ENCODE measurements around the gene KMT2A. TPM values are rescaled to one million over a fixed set of nuclear protein-coding genes. Genes with fewer than 3 reads are reported as not detected.

The KMT2A gene
- total RNA-seq, 1 donor from 2014 or later: 63.6 TPM

DNA sequence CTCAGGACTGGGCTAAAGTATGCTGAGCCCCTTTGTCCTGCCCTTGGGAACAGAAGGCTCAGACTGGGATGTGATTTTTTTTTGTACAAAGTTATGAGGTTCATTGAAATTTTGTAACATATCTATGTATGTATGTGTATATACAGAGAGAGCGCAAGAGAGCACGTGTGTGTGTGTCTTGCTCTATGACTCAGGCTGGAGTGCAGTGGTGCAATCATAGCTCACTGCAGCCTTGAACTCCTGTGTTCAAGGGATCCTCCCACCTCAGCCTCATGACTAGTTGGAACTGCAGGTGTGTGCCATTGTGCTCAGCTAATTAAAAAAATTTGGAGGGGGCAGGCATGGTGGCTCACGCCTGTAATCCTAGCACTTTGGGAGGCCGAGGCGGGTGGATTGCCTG lies 100.4 kb downstream of the KMT2A start:
- no peaks in the 10 kb centered on the region for H3K9me3 ChIP-seq (ENCODE audit: low read depth)
- H2AFZ ChIP-seq (replicated peaks): no peak overlapping the region
- H3F3A ChIP-seq (ENCODE audit: low read depth): peaks cover 2% of the 10 kb centered on the region
- peaks cover 7% of the 10 kb centered on the region for H3K4me1 Mint-ChIP-seq
- no peaks in the 10 kb centered on the region for H3K27me3 Mint-ChIP-seq (ENCODE audit: insufficient read depth, low read depth)
- no peak overlapping the region for H3K4me3 Mint-ChIP-seq
- H3K4me3 ChIP-seq: no peak overlapping the region
- no peak overlapping the region for H3K27ac ChIP-seq
- H4K20me1 ChIP-seq (ENCODE audit: low read depth): no peaks in the 10 kb centered on the region
- H3K4me1 ChIP-seq: peaks cover 5% of the 10 kb centered on the region
- H3K4me2 ChIP-seq: no peak overlapping the region
- peaks cover 1% of the 10 kb centered on the region for H3K79me2 ChIP-seq (ENCODE audit: low read depth)
- peaks cover 18% of the 10 kb centered on the region for H3K36me3 Mint-ChIP-seq
- no peak for DNase-seq (ENCODE audit: low spot score)
- H3K9me3 Mint-ChIP-seq: no peaks in the 10 kb centered on the region
- H3K9ac ChIP-seq: no peak overlapping the region
- TF ChIP-seq, protein P1, sequence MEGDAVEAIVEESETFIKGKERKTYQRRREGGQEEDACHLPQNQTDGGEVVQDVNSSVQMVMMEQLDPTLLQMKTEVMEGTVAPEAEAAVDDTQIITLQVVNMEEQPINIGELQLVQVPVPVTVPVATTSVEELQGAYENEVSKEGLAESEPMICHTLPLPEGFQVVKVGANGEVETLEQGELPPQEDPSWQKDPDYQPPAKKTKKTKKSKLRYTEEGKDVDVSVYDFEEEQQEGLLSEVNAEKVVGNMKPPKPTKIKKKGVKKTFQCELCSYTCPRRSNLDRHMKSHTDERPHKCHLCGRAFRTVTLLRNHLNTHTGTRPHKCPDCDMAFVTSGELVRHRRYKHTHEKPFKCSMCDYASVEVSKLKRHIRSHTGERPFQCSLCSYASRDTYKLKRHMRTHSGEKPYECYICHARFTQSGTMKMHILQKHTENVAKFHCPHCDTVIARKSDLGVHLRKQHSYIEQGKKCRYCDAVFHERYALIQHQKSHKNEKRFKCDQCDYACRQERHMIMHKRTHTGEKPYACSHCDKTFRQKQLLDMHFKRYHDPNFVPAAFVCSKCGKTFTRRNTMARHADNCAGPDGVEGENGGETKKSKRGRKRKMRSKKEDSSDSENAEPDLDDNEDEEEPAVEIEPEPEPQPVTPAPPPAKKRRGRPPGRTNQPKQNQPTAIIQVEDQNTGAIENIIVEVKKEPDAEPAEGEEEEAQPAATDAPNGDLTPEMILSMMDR (IDR thresholded peaks at IDR 0.05): no peak
- TF ChIP-seq EZH2phosphoT487 (IDR thresholded peaks at IDR 0.05) (no peak), EZH2 (IDR thresholded peaks at IDR 0.05) (no peak)
- no peaks in the 10 kb centered on the region for H3K36me3 ChIP-seq
- no peaks in the 10 kb centered on the region for H3K27me3 ChIP-seq
- H3K27ac Mint-ChIP-seq: no peak overlapping the region

DNA sequence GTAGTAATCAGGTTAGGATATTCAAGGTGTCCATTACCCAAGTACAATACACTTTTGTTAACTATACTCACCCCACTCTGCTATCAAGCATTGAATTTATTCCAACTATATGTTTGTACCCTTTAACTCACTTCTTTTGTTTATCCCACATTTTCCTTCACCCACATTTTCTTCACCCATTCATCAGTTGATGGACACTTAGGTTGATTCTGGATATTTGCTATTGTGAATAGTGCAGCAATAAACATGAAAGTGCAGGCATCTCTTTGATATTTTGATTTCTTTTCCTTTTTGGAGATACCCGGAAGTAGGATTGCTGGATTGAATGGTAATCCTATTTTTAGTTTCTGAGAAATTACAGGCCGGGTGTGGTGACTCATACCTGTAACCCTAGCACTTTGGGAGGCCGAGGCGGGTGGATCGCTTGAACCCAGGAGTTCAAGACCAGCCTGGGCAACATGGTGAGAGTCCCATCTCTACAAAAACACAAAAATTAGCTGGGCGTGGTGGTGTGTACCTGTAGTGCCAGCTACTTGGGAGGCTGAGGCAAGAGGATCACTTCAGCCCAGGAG lies 101.2 kb downstream of the KMT2A start:
- Histone ChIP-seq H3K27ac (no peak overlapping the region), H2AFZ (replicated peaks) (no peak overlapping the region), H3F3A (ENCODE audit: low read depth) (no peaks in the 10 kb centered on the region), H3K27me3 (no peaks in the 10 kb centered on the region), H3K9me3 (ENCODE audit: low read depth) (no peaks in the 10 kb centered on the region), H3K4me1 (no peaks in the 10 kb centered on the region), H4K20me1 (ENCODE audit: low read depth) (no peaks in the 10 kb centered on the region), H3K4me3 (no peak overlapping the region), H3K36me3 (no peaks in the 10 kb centered on the region), H3K79me2 (ENCODE audit: low read depth) (no peaks in the 10 kb centered on the region), H3K4me2 (no peak overlapping the region), H3K9ac (no peak overlapping the region)
- no peak overlapping the region for H3K4me3 Mint-ChIP-seq
- DNase-seq (ENCODE audit: low spot score): no peak
- H3K4me1 Mint-ChIP-seq: peaks cover under 1% of the 10 kb centered on the region
- no peaks in the 10 kb centered on the region for H3K27me3 Mint-ChIP-seq (ENCODE audit: insufficient read depth, low read depth)
- no peak overlapping the region for H3K27ac Mint-ChIP-seq
- TF ChIP-seq EZH2phosphoT487 (IDR thresholded peaks at IDR 0.05) (no peak), EZH2 (IDR thresholded peaks at IDR 0.05) (no peak)
- TF ChIP-seq, protein P1 (IDR thresholded peaks at IDR 0.05): no peak
- H3K9me3 Mint-ChIP-seq: no peaks in the 10 kb centered on the region
- H3K36me3 Mint-ChIP-seq: peaks cover 21% of the 10 kb centered on the region

DNA sequence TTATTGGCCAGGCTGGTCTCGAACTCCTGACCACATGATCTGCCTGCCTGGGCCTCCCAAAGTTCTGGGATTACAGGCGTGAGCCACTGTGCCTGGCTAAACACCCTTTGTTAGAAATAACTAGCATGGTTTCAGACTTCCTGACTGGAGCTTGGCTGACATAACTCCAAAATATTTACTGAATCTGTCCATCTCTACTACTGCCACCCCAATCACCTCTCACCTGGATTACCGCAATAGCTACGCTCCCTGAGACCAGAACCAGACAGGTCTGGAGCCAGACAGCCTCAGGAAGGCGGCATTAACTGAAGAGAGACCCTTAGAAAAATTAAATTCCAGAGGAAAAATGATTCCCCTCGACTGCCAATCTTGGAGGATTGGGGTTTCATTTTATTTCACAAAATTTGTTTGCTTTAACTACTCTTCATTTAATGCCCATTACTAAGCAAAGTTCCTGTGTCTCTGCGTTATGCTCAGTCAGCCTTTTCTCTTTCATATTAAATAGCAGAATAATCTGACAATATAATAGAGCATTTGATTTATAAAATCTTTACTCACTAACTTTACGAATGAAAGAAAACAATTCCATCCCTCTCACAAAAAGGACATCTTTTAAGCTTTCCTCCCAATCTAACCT lies 107.8 kb downstream of the KMT2A start:
- H3F3A ChIP-seq (ENCODE audit: low read depth): no peaks in the 10 kb centered on the region
- H3K27me3 Mint-ChIP-seq (ENCODE audit: insufficient read depth, low read depth): no peaks in the 10 kb centered on the region
- no peak for DNase-seq (ENCODE audit: low spot score)
- no peaks in the 10 kb centered on the region for H3K36me3 ChIP-seq
- no peak overlapping the region for H3K9ac ChIP-seq
- H3K9me3 Mint-ChIP-seq: no peaks in the 10 kb centered on the region
- no peak overlapping the region for H2AFZ ChIP-seq (replicated peaks)
- H3K4me1 ChIP-seq: no peaks in the 10 kb centered on the region
- H3K36me3 Mint-ChIP-seq: peaks cover 21% of the 10 kb centered on the region
- H3K9me3 ChIP-seq (ENCODE audit: low read depth): no peaks in the 10 kb centered on the region
- H3K27ac ChIP-seq: no peak overlapping the region
- H3K4me2 ChIP-seq: no peak overlapping the region
- H3K4me3 ChIP-seq: no peak overlapping the region
- H3K27ac Mint-ChIP-seq: no peak overlapping the region
- H3K79me2 ChIP-seq (ENCODE audit: low read depth): no peaks in the 10 kb centered on the region
- no peaks in the 10 kb centered on the region for H4K20me1 ChIP-seq (ENCODE audit: low read depth)
- H3K4me3 Mint-ChIP-seq: no peak overlapping the region
- H3K27me3 ChIP-seq: no peaks in the 10 kb centered on the region
- TF ChIP-seq EZH2 (IDR thresholded peaks at IDR 0.05) (no peak), EZH2phosphoT487 (IDR thresholded peaks at IDR 0.05) (no peak)
- TF ChIP-seq, protein P1 (IDR thresholded peaks at IDR 0.05): no peak
- H3K4me1 Mint-ChIP-seq: no peaks in the 10 kb centered on the region
